Body of pancreas (tissue), 4 donors: ENCODE measurements around the gene ENAH.

Experiments used
- CTCF ChIP-seq, 7 experiments: fragments of 450-650 bp in 4 of 7; fragments of 200-600 bp in 3 of 7; sonication (generic) in 3 of 7; IDR thresholded peaks; one replicate each; pipeline ENCODE4 v1.5.1; 2016 to 2019; ENCODE audit warnings: antibody characterized with exemption in 7 of 7
- POLR2A ChIP-seq, 3 donors: fragments of 450-650 bp; IDR thresholded peaks; one replicate each; pipeline ENCODE4 v1.6.1; 2016; ENCODE audit warnings: antibody characterized with exemption in 3 of 3, mild to moderate bottlenecking in 2 of 3

GRCh38 chr1:225681231-225681630 lies 28.3 kb upstream of the ENAH start:
- no peak for TF ChIP-seq CTCF (IDR thresholded peaks at IDR 0.05)
- no peak for TF ChIP-seq POLR2A (IDR thresholded peaks at IDR 0.05)
